Stromal cell of bone marrow (primary cell): Measurements from ENCODE around the gene FARP1.

Experiments used
- DNase-seq: peaks from one replicate; pipeline ENCODE4 v3.0.0-alpha.2; 2012; ENCODE audit warnings: low read depth

FARP1 gene

DNA sequence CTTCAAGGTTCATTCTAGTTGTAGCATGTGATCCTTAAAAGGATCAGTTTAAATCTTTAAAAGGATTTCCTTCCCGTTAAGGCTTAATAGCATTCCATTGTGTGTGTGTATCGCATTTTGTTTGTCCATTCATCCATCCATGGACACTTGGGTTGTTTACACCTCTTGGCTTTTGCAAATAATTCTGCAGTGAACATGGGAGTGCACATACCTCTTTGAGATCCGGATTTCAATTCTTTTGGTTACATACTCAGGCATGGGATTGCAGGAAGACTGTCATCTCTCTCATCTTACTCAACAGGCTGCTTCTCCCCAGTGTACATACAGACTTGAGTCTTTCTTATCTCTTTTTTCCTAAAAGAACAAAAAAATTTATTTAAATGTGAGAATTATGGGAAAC lies 32.9 kb downstream of the FARP1 start:
- DNase-seq = no peak

DNA sequence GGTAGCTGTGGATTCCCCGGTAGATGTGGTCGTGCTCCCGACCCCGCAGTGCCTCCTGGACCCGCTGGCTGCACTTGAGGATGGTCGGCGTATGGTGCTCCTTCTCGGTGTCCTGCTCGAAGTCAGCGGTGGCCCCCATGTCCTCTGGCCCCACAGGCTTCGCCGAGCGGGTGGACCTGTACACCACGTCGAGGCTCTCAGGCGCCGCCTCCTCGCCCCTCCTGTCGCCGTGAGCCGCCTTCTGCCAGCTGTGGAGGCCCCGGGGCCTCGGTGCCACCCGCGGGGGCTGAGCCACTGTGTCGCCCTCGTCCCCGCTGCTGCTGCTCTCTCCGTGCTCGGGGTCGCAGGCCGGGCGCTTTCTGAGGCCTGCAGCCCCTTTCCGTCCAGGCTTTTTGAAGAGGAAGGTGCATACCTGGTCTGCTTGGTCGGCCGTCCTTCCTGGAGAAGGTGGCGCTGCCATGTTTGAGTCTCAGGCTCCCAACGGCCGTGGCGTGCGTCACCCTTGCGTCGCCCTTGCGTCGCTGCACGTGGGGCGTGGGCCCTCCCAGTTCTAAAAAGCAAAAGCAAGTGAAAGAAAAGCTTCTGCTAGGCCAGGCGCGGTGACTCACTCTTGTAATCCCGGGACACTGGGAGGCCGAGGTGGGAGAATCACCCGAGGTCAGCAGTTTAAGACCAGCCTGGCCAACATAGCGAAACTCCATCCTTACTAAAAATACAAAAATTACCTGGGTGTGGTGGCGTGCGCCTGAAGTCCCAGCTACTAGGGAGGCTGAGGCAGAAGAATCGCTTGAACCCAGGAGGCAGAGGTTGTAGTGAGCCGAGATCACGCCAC lies 34.1 kb downstream of the FARP1 start, which contains the start of gene RNF113B:
Gene RNF113B (minus strand): TSS at position 493 of the 832 bp plus-strand sequence. CDS start 33 bp downstream, at position 460.
- no peak for DNase-seq

DNA sequence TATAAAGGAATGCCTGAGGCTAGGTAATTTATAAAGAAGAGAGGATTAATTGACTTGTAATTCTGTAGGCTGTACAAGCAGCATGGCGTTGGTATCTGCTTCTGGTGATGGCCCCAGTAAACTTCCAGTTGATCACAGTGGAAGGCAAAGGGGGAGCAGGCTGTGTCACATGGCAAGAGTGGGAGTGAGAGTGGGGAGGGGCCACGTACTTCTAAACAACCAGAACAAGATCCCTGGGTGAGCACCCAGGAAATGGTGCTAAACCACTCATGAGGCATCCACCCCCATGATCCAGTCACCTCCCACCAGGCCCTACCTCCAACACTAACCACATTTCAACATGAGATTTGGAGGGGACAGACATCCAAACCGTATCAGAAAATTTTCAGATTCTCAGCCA lies 37.2 kb downstream of the FARP1 start:
- DNase-seq = no peak

DNA sequence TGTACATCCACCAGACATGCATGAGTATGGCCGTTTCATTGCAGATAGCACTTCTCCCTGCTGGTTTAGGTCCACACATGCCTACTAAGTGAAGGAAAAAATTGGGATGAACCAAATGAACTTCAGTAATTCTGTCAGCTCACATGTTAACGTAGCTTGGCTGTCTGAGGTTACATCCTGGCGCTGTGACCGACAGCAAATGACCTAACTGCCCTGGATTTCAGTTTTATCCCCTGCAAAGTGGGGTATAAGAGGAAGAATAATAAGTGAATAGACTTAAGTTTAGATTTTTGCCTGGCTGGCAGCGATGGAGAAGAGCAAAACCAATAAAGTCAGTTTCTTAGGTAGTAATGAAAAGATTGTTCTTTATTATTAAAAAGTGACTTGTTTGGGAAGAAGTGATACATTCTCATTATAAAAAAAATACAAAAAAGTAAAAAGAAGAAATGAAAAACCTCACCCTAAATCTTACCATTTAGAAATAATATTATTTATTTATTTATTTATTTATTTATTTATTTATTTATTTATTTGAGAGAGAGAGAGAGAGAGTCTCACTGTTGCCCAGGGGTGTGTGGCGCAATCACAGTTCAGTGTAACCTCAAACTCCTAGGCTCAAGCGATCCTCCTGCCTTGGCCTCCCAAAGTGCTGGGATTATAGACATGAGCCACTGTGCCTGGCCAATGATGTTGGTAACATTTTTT lies 38.4 kb downstream of the FARP1 start:
- DNase-seq = no peak

DNA sequence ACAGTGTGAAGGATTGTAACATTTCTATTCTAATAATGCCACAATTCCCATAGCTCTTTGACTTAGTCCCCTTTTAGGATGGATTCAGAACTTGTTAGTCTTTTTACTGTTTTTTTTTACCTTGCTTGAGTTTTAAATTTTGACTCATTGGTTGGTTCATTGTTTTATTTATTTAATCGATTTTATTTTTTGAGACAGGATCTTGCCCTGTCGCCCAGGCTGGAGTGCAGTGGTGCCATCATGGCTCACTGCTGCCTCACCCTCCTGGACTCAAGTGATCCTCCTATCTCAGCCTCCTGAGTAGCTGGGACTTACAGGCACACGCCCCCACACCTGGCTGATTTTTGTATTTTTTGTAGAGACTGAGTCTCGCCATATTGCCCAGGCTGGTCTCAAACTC lies 39.3 kb downstream of the FARP1 start:
- no peak for DNase-seq

DNA sequence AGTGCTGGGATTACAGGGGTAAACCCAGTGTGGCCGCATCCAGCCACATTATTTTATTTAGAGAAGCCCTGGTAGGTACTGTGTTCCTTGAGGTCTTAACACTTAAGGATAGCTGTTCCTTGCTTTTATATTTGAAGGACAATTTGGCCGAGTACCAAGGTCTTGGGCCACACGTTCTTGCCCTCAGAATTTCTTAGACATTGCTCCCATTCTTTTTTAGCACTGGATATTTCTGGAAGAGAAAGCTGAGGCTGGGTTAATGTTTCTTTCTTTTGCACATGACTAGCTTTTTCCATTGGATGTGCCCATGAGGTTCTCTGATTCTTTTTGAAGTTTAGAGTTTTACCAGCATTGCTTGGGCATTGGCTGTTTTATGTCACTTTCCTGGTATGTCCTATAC lies 39.7 kb downstream of the FARP1 start:
- DNase-seq = no peak

DNA sequence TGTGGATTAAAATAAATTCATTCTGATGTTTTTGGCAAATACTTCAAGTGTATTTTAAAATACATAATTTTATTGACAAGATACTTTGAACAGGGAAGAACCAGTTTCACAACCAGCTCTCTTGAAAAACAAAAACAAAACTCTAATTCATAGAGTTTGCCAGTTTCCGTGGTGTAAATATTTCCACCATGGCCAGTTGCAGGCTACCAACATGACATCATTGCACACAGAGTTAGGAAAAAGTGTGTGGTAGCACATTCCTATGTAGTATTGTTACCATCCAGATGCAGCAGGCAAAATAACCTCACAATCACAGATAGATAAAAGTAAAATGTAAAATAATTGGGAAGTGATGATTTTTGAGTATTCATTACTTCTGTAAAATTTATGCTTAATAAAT lies 41.9 kb downstream of the FARP1 start:
- DNase-seq = no peak

DNA sequence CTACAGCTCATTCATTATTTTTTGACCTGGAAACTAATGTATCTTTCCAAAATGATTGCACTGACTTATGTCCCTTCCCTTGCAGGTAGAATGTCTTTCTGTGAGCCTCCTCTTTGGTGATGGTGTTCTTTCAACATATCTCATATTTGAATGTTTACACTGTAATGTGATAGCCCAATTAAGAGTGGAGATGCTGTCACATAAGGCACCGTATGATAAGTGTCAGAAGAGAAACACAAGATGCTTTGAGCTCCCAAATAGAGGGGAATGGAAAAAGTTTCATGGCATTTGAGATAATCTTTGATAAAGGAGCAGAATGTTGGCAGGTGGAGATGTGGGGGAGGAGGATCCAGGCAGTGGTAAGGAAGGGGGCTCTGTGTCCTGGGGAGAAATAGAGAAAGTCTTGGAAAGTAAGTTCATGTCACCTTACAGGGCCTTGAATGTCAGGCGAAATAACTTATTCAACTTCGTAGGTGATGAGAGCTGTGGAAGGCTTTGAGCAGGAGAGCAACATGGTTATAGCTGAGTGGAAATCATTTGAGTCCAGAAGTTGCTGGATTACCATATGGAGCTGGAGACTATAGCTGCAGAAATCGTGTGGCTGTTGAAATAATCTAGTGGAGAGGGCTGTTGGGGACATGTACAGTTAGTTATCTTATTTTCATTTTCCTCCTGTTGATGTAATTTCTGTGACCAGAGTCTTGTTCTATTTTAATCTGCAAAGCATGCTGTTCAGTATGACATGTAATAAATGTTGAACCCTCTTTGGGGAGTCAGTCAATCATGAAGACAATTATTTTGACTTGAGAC lies 44.5 kb downstream of the FARP1 start:
- DNase-seq = no peak

DNA sequence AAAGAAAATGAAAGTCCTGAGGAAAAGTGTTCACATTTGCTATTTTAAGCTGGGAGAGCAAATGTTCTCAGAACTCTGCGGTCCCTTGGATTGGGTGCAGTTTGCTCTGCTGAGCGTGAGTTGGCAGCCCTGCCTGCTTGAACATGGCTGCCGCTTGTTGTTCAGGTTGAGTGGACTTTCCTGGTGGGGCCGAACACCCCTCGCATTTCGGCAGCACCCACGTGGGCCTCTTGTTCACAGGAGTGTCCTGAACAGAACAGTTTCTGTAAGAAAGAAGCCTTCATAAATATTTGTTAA lies 45.0 kb downstream of the FARP1 start:
- no peak for DNase-seq

DNA sequence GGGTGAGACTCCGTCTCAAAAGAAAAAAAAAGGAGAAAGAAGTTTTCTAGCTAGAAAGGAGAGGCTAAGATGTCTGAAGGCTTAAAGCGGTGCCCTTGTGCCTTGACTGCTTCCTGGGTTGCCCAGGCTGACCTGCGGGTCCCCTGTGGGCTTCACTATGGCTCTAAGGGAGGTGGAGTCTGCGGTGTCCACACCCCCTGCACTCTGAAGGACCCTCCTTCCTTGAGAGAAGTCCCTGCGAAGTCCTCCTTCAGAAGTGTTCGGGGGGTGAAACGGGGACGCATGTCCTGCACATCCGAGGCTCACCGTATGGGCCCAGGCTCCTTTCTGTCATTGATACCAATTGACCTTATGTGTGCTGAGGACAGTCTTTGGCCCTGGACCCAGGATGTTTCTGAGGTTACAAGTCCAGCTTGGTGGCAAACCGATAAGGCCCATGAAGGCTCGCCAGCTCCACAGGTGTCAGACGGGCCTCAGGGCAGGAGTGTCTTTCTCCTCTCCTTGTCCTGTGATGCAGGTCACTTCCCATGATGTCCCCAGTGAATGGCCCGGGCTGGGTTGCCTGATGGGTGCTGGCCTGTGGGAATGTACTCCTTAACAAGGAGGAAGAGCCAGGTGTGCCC lies 45.8 kb downstream of the FARP1 start:
- no peak for DNase-seq

DNA sequence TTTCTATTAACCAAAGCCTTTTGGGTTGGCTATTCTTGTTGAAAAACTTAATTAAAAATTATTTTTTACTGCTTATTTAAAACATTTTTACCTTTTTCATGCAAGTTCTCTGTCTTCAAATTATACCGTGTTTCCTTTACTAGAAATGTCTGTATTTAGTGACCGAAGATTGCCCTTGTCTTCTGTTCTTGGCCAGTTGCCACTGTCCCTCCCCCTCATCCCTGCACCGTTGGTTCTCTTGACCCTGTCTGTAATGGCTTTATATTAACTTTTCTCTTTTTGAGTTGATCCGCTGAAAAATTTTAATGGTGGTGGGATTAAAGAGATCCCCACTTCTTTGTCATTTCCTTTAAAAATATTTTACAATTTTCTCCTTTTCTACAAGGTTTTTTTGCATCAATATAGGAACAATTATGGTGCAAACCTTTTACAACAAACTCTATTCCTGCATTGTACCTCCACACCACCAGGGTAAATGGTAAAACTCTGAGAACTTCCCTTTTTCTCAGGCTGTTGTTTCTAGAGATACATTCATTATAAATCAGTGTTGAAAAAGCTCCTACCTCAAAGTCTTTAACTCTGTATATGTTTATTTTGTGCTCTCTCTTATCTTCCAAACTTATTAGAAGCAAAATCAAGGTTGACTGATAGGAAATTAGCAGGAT lies 47.1 kb downstream of the FARP1 start:
- DNase-seq = no peak

DNA sequence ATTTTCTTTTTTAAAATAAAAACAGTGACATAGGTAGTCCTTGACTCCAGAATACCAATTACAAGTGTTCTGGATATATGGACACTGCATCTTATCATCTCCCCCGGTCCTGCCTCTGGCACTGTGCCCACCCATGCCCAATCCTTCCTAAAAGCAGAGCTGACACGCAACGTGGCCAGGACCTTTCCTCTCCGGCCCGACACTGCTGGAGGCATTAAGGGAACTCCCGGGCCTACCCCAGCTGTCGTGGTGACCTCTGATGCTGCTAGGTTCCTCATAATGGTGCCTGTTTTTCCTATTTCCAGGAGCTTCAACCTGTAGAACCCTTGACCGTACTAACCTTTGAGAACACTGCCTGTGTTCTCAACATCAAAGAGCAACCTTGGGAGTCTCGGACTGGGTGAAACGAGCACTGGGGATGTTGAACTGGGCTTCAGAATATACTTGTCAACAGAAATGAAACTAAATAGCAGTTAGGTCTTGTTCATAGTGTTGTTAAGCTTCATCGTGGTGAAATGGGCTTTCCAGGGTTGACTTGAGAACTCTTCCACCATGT lies 48.1 kb downstream of the FARP1 start:
- DNase-seq = no peak

DNA sequence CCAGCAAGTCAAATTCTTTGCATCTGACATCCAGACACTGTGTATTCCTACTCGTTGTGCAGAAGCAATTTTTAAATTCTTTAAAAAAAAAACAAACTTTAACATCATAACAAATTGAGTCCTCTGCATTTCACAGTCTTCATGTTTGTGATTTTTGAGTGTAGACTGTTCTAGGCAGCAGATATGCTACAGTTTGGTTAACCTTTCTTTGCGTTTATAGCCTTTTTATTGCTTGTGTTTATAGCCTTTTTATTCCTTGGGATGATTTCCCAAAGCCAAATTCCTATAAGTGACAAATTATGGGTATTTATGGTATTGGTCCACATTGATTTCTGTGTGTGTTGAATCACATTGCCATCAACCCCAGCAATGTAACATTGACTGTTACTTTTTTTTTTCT lies 49.1 kb downstream of the FARP1 start:
- no peak for DNase-seq

DNA sequence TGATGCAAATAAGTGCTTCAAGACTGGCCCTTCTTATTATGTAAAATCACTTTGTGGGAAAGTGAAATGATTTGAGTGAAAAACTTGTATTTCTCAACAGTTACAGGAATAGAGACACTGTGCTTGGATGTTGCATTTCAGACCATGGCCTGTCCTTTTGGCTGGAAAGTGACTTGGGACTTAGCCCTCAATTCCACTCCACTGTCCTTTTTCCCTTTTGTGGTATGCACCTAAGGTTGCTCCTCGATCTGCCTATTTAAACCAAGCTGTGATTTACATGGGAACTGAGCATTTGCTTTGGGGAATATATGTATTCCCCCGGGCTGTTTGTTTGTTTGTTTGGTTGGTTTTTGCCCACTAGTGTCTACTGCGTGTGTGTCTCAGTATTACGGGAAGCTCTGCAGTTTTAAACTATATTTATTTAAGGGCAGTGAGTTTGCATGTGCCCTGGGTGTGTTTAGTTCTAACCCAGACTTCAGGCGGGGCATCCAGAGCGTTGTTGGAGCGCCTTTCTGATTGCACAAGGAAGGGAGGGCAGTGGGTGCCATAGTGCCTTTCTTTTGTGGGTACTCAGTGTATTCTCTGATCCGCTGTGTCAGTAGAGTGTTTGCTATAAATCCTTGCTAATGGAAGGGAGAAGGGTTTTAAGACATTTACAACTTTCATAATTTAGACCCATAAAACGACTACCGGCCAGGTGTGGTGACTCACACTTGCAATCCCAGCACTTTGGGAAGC lies 52.3 kb downstream of the FARP1 start:
- DNase-seq = no peak

DNA sequence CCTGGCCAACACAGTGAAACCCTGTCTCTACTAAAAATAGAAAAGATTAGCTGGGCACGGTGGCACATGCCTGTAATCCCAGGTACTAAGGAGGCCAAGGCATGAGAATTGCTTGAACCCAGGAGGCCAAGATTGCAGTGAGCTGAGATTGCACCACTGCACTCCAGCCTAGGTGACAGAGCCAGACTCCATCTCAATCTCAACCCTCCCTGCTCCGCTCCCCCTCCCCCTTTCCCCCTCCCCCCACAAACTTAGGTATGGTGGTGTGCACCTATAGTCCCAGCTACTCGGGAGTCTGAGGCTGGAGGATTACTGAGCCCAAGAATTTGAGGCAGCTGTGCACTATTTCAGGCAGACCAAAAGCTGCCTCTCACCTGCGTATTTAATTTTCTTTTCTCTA lies 55.8 kb downstream of the FARP1 start:
- no peak for DNase-seq

DNA sequence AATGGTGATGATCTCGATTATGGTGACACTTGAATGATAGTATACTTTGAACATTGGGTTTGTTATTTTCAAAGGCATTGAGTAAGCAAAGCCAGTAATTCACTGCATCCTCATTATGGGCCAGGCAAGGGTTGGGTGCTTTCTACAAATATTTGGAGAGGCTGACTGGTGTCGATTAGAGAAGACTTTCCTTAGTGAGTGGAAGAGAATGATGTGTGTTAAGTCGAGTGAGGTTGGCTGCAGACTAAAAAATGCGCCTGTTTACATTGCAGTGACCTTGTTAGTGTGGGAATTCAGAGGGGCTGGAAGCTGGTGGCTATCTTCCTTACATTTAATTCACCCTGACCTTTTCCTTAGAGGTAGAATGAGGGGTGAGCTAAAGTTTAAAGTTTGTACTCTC lies 56.6 kb downstream of the FARP1 start:
- no peak for DNase-seq

DNA sequence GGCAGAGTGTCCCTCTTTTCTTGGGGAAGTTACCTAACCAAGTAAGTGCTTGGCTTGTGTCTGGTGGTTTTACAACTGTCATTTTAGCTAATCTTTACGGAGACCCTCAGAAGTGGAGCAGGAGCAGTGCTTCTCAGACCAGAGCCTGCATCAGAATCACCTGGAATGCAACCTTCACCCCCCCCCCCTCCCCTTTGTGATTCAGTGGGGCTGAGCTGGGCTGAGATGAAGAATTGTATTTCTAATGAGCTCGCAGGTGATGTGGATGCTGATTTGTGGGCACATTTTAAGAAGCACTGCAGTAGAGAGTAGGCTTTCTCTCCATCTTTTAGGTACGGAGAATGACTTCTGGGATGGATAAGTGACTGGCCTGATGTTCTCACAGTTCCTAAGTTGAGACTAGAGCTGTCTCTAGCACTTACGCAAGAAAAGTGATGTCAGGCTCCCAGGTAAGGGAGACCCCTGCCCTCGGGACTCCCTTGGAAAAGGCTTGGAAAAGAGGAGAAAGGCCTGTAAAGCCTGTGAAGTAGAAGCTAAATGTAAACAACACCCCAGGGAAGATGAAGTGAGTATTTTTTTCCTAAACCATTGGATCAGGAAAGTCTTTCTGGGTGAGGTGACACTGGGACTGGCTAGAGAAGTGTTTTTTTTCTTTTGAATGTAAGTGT lies 57.5 kb downstream of the FARP1 start:
- no peak for DNase-seq

DNA sequence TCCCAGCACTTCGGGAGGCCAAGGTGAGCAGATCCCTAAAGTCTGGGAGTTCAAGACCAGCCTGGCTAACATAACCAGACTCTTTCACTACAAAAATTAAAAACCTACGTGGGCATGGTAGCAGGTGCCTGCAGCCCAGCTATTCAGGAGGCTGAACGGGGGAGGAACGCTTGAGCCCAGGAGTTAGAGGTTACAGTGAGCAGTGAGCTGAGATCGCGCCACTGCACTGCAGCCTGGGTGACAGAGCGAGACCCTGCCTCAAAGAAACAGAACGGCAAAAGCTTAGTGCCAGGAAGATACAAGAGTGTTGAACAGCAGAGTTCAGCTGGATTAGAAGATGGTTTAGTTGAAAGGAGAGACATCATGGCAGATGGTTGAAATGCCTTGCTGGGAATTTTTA lies 58.3 kb downstream of the FARP1 start:
- DNase-seq = no peak

DNA sequence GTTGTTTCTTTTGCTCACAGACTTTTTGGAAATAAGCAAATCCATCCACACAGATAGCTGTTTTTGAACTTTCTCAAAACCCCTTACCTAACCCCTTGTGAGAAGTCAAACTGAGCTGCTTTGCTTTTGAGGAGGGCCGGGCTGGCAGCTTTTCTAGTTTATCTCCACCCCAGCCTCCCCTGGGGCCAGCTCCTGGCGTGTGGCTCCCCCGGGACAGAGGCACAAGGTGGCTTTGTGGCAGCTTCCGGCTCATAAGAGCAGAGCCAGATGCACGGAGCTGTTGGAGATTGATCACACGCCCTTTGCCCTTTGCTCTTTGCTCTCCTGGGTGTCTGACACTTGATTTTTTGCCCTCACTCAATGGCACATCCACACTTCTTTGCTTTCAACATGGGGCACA lies 59.1 kb downstream of the FARP1 start:
- no peak for DNase-seq

DNA sequence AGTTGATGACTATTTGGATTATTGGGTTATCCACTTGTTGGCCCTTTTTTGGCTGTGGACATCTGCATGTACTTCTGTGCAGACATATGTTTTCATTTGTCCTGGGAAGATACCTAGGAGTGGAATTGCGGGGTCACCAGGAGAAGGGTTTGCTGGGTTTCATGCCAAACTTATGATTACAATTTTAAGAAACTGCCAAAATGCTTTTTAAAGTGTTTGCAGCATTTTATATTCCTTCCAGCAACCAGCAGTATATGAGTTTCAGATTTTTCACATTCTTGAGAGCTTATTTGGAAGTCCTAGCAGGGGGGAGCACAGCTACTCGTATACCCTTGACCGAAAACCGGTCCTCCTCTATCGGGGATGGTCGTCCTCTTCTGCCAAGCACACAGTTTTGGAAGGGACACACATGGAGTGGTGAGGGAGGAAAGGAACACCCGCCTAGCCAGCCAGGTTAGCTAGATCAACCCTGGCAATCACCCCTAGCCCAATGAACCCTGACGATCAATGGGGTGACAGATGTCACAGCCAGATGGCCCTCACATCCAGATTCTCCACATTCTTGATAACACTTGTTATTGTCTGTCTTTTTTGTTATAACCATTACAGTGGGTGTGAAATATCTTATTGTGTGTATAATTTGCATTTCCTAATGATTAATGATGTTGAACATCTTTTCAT lies 60.9 kb downstream of the FARP1 start:
- no peak for DNase-seq
